Tongue (tissue), 2 donors: ENCODE results near the gene FKBP1A. TPM values are rescaled to one million over a fixed set of nuclear protein-coding genes. Genes with fewer than 3 reads are reported as not detected.

ENCODE experiments used
- DNase-seq: peaks from one replicate; pipeline ENCODE4 v3.0.0-alpha.2; 2015
- total RNA-seq: library from RNA; depleted of rRNA; stranded (reverse); fragments of >200 nt; gene quantifications from one replicate; pipeline ENCODE4 v1.2.3, GENCODE V29; 2014

FKBP1A gene
- total RNA-seq, 1 donor from 2014 or later = 108 TPM

DNA sequence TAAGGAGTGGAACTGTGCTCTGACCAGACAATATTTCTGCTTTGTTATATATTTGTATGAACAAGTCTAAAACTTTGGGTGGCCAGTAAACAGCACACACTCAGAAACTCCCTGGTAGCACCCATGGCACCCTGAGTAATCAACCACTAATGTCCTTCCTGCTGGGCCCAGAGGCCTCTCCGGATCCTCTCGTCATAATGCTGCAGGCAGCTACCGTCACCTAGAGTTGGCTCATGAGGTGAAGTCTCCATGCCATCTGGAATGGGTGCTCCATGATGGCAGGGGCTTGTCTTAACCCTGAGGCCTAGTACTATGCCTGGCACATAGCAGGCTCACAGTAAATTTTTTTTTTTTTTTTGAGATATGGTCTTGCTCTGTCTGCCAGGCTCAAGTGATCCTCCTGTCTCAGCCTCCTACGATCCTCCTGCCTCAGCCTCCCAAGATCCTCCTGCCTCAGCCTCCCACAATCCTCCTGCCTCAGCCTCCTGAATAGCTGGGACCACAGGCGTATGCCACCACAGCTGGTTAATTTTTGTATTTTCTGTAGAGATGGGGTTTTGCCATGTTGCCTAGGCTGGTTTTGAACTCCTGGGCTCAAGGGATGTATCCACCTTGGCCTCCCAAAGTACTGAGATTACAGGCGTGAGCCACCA lies 60.9 kb downstream of the FKBP1A start:
- DNase-seq = no peak

DNA sequence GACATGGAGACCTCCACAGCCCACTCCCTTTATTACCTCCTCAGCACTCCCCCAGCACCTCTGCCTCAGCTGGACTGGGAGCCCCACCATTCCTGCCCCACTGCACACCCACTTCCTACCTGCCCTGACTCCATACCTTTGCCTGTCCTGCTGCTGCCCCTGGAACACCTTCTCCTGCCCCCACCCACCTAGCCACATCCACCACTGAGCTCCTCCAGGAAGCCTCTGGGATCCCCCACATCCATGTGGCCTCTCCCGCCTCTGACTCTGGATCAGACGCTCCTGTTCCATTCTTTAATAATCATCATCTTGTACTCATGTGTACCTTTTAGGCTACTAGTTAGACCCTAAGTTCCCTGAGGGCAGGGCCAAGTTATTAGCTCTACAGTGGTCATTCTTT lies 61.8 kb downstream of the FKBP1A start:
- no peak for DNase-seq

GRCh38 chr20:1330075-1330830 lies 62.6 kb downstream of the FKBP1A start:
- DNase-seq = no peak

- no peak for DNase-seq
Measured at GRCh38 chr20:1328680-1329330, 64.0 kb downstream of the FKBP1A start, which contains the start of gene SDCBP2. Gene SDCBP2 (minus strand): TSS chr20:1329139. CDS start chr20:1320416, 8,723 bp downstream.

- DNase-seq = no peak
Measured at GRCh38 chr20:1327827-1328679, 64.8 kb downstream of the FKBP1A start.

- DNase-seq = no peak
Measured at GRCh38 chr20:1327241-1327653, 65.6 kb downstream of the FKBP1A start.

GRCh38 chr20:1326031-1326930 lies 66.6 kb downstream of the FKBP1A start:
- no peak for DNase-seq

DNA sequence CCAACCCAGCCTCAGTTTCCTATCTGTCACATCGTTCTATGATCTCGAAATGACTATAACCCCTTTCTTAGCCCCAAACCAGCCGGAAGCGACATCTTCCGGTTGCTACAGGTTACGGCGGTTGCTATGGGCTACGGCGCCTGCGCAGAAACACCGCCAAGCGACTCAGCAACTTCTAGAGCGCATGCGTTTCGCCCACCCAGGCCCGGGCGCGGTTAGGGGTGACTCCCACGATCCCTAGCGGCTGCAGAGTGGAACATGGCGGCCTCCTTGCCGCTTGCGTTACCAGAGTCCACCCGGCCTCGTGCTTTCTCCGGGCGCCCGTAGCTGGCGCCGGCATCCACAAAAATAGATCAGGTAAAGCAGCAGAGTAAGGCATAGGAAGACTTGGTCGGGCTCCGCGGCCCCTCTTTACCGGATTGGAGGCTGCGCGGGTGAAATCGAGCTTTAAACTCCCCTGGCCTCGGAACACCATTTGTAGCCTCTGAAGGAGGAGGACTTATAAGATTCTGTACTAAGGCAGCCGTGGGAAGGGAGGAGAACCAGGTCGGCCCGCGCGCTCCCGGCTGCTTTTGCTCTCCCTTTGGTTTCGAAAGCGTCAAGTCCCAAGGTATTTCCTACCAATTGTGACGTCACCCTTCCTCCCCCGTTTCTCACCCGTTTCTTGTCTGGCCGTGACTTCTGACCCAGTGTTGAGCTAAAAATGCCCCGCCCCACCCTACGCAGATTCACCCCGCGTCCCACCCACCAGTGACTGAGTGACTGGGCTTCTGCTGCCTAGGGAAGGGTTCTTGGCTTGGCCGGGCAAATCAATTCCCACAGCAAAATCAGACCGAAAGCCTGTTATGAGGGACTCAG lies 67.5 kb downstream of the FKBP1A start:
- DNase-seq = peak; percentile 99

GRCh38 chr20:1324598-1325172 lies 68.2 kb downstream of the FKBP1A start:
- no peak for DNase-seq

DNA sequence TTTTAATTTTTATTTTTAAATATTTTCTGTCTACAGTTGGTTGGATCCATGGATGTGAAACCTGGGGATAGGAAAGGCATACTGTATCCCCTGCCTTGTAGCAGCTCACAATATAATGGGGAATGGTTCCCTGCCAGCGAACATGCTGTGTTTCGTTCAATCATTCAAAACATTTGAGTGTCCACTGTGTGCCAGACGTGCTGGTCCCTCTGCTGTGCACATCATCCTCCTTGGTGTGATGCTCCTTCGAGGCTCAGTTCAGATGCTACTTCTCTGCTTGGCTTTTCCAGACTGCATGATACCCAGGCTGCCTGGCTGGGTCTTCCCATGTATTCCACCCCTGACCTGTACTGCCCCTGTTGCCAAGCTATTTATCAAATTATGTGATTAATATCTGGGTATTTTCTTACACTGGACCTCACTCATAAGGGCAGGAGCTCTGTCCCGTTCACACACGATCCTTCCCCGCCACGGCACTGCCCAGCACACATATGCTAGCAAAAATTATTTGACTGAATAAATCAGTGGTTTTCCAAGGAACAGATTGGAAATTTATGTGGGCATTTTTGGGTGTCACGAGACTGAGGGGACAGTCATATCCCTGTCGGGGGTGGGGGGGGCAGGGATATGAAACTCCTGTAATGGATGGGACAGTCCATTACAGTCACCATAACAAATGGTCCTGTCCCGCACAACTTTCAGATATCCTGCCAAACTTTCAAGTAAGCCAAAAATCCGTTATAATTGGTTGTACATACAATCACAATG lies 68.8 kb downstream of the FKBP1A start:
- no peak for DNase-seq

DNA sequence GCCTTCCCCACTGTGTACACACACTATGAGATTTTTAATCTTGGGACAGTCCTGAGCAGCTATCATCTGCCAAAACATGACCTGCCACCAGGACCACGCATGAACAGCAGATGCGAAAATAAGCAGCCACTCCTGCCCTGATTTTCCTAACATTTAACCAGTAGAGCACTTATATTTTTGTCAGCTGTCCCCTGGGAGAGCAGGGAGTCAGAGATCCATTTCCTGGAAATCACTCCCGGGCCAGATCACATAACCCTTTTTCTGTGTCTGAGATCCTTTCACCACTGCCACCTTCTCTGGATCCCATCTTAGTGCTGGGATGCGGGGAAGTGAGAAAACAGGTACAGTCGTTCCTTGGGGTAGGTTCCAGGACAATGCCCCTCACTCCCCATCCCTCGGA lies 69.6 kb downstream of the FKBP1A start:
- DNase-seq = no peak

DNA sequence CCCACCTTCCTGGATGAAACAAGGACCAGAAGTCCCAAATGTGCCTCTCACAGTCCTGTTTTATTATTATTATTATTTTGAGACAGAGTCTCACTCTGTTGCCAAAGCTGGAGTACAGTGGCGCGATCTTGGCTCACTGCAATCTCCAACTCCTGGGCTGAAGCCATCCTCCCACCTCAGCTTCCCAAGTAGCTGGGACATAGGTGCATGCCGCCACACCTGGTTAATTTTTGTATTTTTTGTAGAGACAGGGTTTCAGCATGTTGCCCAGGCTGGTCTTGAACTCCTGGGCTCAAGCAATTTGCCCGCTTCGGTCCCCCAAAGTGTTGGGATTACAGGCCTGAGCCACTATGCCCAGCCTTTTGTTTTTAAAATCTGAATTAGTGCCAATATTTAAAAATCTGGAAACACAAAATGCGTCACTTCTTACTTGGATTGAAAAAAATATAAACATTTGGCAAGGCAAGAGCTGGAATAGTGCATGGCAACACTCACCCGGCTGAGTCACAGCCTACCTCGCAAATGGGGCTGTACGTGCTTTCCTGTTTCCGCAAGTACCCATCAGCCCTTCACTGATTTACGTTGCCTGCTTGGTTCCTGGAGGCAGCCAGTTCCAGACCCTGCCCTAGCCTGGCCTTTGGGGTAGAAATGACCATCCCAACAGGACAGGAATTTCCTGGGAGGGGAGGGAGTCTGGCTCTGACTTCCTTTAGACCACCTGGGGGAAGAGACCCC lies 70.2 kb downstream of the FKBP1A start:
- DNase-seq = no peak

DNA sequence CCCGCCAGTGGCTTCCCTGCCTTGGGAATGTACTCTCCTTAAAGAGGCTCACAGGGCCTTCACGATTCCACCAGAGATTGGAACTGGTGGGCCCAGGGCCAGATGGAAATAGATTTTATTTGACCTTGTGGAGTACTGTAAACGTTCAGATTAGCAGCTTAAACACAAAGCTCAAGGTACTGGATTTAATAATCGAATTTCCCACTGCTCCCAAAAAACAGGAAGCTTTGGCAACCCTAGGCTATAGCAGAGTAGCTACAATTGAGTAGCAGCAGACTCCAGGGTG lies 71.3 kb downstream of the FKBP1A start:
- DNase-seq = no peak

GRCh38 chr20:1320902-1321653 lies 71.8 kb downstream of the FKBP1A start:
- DNase-seq = no peak

DNA sequence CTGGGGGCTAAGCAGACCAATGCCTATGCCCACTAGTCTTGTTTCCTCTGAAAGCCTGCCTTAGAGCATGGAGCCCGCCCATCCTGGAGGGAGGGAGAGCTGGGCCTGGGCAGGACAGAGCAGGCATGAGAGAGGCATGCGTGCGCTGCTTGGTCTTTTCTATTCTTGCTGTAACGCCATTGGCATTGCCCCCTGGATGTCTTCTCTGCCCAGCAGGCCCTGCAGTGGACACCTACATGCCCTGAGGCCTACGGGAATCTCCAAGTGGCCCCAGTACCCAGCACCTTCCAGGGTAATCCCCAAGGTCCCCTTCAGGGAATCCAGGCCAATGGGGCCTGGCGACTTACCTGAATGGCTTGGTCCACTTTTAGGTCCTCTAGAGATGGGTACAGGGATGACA lies 72.8 kb downstream of the FKBP1A start:
- DNase-seq = no peak

DNA sequence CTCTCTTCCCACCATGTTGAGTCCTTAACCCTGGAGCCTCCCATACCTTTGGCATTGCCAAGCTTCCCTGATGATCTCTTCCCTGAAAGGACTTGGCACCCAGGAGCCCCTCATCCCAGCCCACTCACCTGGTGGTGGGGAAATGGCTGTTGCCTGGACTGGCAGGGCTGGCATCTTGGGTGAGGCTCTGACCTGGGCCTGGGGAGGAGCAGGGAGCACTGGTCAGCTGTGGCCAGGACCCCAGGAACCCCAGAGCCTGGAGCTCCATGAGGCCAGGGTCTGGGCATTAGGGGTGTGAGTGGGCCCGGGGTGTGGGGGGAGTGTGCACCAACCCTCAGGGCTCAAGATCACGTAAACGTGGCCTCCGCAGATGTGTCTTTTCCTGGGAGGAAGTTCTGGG lies 73.4 kb downstream of the FKBP1A start:
- no peak for DNase-seq

DNA sequence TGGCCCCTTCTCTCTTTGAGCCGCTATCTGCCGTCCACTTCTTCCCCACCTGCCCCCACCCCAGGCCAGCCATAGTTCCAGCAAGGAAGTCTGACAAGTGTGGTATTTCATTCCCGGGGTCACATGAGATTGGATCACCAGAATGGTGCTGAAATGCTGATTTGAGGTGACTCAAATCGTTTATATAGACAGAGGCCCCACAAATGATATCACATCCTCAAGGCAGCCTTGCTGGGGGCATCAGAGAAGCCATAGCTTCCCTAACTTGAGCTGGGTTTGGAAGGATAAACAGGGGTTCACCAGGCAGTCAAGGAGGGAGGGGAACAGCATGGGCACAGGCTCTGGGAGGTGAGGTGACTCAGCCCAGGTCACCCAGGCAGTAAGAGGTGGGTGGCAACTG lies 73.8 kb downstream of the FKBP1A start:
- DNase-seq = no peak
